ENCODE results near the gene COTL1.
"Not testable (repeated sequence)": the region's sequence is repeated elsewhere in the genome, so short reads cannot be mapped to it uniquely, and the experiment has no call there.

The COTL1 gene

GRCh38 chr16:84526794-84527531 is 90.9 kb downstream of the COTL1 start:
- DNase-seq = no peak

- not testable (repeated sequence) for DNase-seq
Observed at GRCh38 chr16:84524941-84525581, 92.8 kb downstream of the COTL1 start.

GRCh38 chr16:84524346-84524920 is 93.4 kb downstream of the COTL1 start:
- DNase-seq = no peak

- no peak for DNase-seq
Observed at GRCh38 chr16:84521497-84521770, 96.4 kb downstream of the COTL1 start.

GRCh38 chr16:84520725-84521496 is 97.0 kb downstream of the COTL1 start:
- DNase-seq = no peak

GRCh38 chr16:84519855-84520254 is 98.0 kb downstream of the COTL1 start:
- DNase-seq = no peak

GRCh38 chr16:84518804-84519341 is 99.0 kb downstream of the COTL1 start:
- DNase-seq = no peak

GRCh38 chr16:84518220-84518619 is 99.7 kb downstream of the COTL1 start:
- DNase-seq = not testable (repeated sequence)

- DNase-seq = no peak
Observed at GRCh38 chr16:84517366-84517765, 100.5 kb downstream of the COTL1 start.
